Upper lobe of left lung (tissue), 4 donors: ENCODE data around the gene DGCR8.

Experiments used
- CTCF ChIP-seq, 6 experiments: fragments of 450-650 bp in 4 of 6; fragments of 200-600 bp in 2 of 6; sonication (generic) in 2 of 6; IDR thresholded peaks; one replicate each; pipeline ENCODE4 v1.5.1; 2016 to 2019; ENCODE audit warnings: antibody characterized with exemption in 6 of 6
- POLR2AphosphoS5 ChIP-seq, 2 donors: sonication (generic); formaldehyde crosslinking; IDR thresholded peaks; one replicate each; pipeline ENCODE4 v1.5.1; 2017; ENCODE audit warnings: antibody characterized with exemption in 2 of 2

GRCh38 chr22:20096574-20097420 lies 16.8 kb downstream of the DGCR8 start:
- no peak for TF ChIP-seq CTCF (IDR thresholded peaks at IDR 0.05)
- no peak for TF ChIP-seq POLR2AphosphoS5 (IDR thresholded peaks at IDR 0.05)
